Mesenchymal stem cell (in vitro differentiated cells and primary cell): ENCODE results near the gene UBE4A.

Source experiments
- DNase-seq: peaks from one replicate; pipeline ENCODE4 v3.0.0-alpha.2; 2013
- H2AFZ ChIP-seq: one replicate; pipeline ENCODE4 v1.6.1; 2013; ENCODE audit warnings: low read depth, mild to moderate bottlenecking, control low read depth, inconsistent platforms, low read length, moderate library complexity
- H2AK5ac ChIP-seq: 2 replicates; pipeline ENCODE4 v1.6.1; 2013; ENCODE audit warnings: low read length, moderate library complexity, mild to moderate bottlenecking, inconsistent platforms; ENCODE audit not compliant: severe bottlenecking
- H2BK120ac ChIP-seq: one replicate; pipeline ENCODE4 v1.6.1; 2013; ENCODE audit warnings: low read depth, mild to moderate bottlenecking, inconsistent platforms, low read length, moderate library complexity
- H2BK12ac ChIP-seq, 2 experiments: one replicate each; pipeline ENCODE4 v1.6.1; 2013; ENCODE audit warnings: inconsistent platforms in 2 of 2, low read length in 2 of 2, mild to moderate bottlenecking in 2 of 2, moderate library complexity in 2 of 2, control low read depth in 1 of 2
- H2BK15ac ChIP-seq: one replicate; pipeline ENCODE4 v1.6.1; 2013; ENCODE audit warnings: mild to moderate bottlenecking, low read depth, inconsistent platforms; ENCODE audit not compliant: poor library complexity, severe bottlenecking
- H2BK5ac ChIP-seq: 2 replicates; pipeline ENCODE4 v1.6.1; 2013; ENCODE audit warnings: low read depth, mild to moderate bottlenecking, low read length, control low read depth, inconsistent platforms; ENCODE audit not compliant: poor library complexity, severe bottlenecking
- H3K14ac ChIP-seq, 2 experiments: one replicate each; pipeline ENCODE4 v1.6.1; 2013; ENCODE audit warnings: inconsistent platforms in 2 of 2, low read length in 2 of 2, control low read depth in 1 of 2, mild to moderate bottlenecking in 1 of 2, moderate library complexity in 1 of 2
- H3K18ac ChIP-seq, 2 experiments: one replicate each; pipeline ENCODE4 v1.6.1; 2013; ENCODE audit warnings: inconsistent platforms in 2 of 2, low read length in 2 of 2, control low read depth in 1 of 2, low read depth in 1 of 2, mild to moderate bottlenecking in 1 of 2
- H3K23ac ChIP-seq, 2 experiments: one replicate each; pipeline ENCODE4 v1.6.1; 2013; ENCODE audit warnings: inconsistent platforms in 2 of 2, low read length in 2 of 2, mild to moderate bottlenecking in 2 of 2, moderate library complexity in 2 of 2, control low read depth in 1 of 2
- H3K27ac ChIP-seq: 2 replicates; pipeline ENCODE4 v1.5.1; 2013; ENCODE audit warnings: mild to moderate bottlenecking, moderate library complexity, low read length, control low read depth, inconsistent platforms; ENCODE audit not compliant: poor library complexity, severe bottlenecking
- H3K27me3 ChIP-seq, 2 experiments: 2 replicates each; pipeline versions ENCODE4 v1.6.1 to v1.7.0; 2013; ENCODE audit warnings: low read length in 2 of 2, mild to moderate bottlenecking in 2 of 2, moderate library complexity in 2 of 2, control low read depth in 1 of 2, inconsistent platforms in 1 of 2; ENCODE audit not compliant: control insufficient read depth in 1 of 2, insufficient read depth in 1 of 2
- H3K36me3 ChIP-seq, 2 experiments: 2 replicates each; pipeline versions ENCODE4 v1.6.1 to v1.7.0; 2013; ENCODE audit warnings: low read length in 2 of 2, control low read depth in 1 of 2, inconsistent platforms in 1 of 2, low read depth in 1 of 2, mild to moderate bottlenecking in 1 of 2; ENCODE audit not compliant: insufficient read depth in 2 of 2, control insufficient read depth in 1 of 2
- H3K4ac ChIP-seq, 2 experiments: one replicate each; pipeline ENCODE4 v1.6.1; 2013; ENCODE audit warnings: inconsistent platforms in 2 of 2, low read length in 2 of 2, mild to moderate bottlenecking in 2 of 2, moderate library complexity in 2 of 2, control low read depth in 1 of 2, low read depth in 1 of 2
- H3K4me1 ChIP-seq: 2 replicates; pipeline ENCODE4 v1.6.1; 2013; ENCODE audit warnings: low read depth, low read length, control low read depth; ENCODE audit not compliant: control insufficient read depth, insufficient read depth
- H3K4me2 ChIP-seq: 2 replicates; pipeline ENCODE4 v1.6.1; 2013; ENCODE audit warnings: low read length, mild to moderate bottlenecking, inconsistent platforms; ENCODE audit not compliant: poor library complexity, severe bottlenecking
- H3K4me3 ChIP-seq, 2 experiments: 2 replicates each; pipeline versions ENCODE4 v1.5.1 to v1.7.0; 2013; ENCODE audit warnings: low read length in 2 of 2, mild to moderate bottlenecking in 2 of 2, control low read depth in 1 of 2, low read depth in 1 of 2; ENCODE audit not compliant: insufficient read depth in 1 of 2
- H3K79me1 ChIP-seq: replicated peaks from 2 replicates; pipeline ENCODE4 v1.6.1; 2013; ENCODE audit warnings: mild to moderate bottlenecking, control low read depth, low read length, inconsistent platforms; ENCODE audit not compliant: poor library complexity, severe bottlenecking
- H3K9ac ChIP-seq: 2 replicates; pipeline ENCODE4 v1.7.0; 2013; ENCODE audit warnings: mild to moderate bottlenecking, low read length, moderate library complexity
- H3K9me3 ChIP-seq: 2 replicates; pipeline ENCODE4 v1.7.0; 2013; ENCODE audit warnings: mild to moderate bottlenecking, low read length; ENCODE audit not compliant: control insufficient read depth
- H4K8ac ChIP-seq: one replicate; pipeline ENCODE4 v1.6.1; 2013; ENCODE audit warnings: inconsistent platforms, mild to moderate bottlenecking, low read length, moderate library complexity
- H4K91ac ChIP-seq: one replicate; pipeline ENCODE4 v1.6.1; 2013; ENCODE audit warnings: mild to moderate bottlenecking, low read length, inconsistent platforms
- WGBS: methylation state at CpG from one replicate; pipeline ENCODE4 v1.1.7; 2013; ENCODE audit warnings: mixed read lengths; 5-methylcytosine and 5-hydroxymethylcytosine counted together

Gene UBE4A

GRCh38 chr11:118442908-118443589 lies 83.6 kb downstream of the UBE4A start:
- no peak overlapping the region for H2AK5ac ChIP-seq
- H3K4me2 ChIP-seq = no peak overlapping the region
- peaks cover 0 to 7% of the 10 kb centered on the region in 2 experiments for H3K36me3 ChIP-seq
- no peak overlapping the region for H3K27ac ChIP-seq
- H4K8ac ChIP-seq = no peak overlapping the region
- H3K14ac ChIP-seq = no peak overlapping the region
- DNase-seq = no peak
- H3K79me1 ChIP-seq = no peaks in the 10 kb centered on the region
- no peak overlapping the region for H3K4ac ChIP-seq
- H3K4me1 ChIP-seq = peaks cover 3% of the 10 kb centered on the region
- no peak overlapping the region for H3K23ac ChIP-seq
- H2BK120ac ChIP-seq = no peak overlapping the region
- 92% methylated on average over 4 of the region's 4 CpGs for WGBS
- no peaks in the 10 kb centered on the region for H3K27me3 ChIP-seq
- H3K18ac ChIP-seq = no peak overlapping the region
- no peak overlapping the region for H2BK15ac ChIP-seq
- H3K4me3 ChIP-seq = no peak overlapping the region
- H3K9me3 ChIP-seq = no peaks in the 10 kb centered on the region
- H2BK5ac ChIP-seq = no peak overlapping the region
- H3K9ac ChIP-seq = no peak overlapping the region
- no peak overlapping the region for H2AFZ ChIP-seq
- no peak overlapping the region for H4K91ac ChIP-seq
- H2BK12ac ChIP-seq = no peak overlapping the region

GRCh38 chr11:118443590-118444218 lies 84.3 kb downstream of the UBE4A start:
- Histone ChIP-seq H3K79me1 (no peaks in the 10 kb centered on the region), H3K4me2 (no peak overlapping the region), H3K9ac (no peak overlapping the region), H3K27me3 (no peaks in the 10 kb centered on the region), H4K8ac (no peak overlapping the region), H3K36me3 (peaks cover 0 to 7% of the 10 kb centered on the region in 2 experiments), H3K4ac (no peak overlapping the region), H3K27ac (no peak overlapping the region), H3K23ac (no peak overlapping the region), H3K4me3 (no peak overlapping the region), H2BK5ac (no peak overlapping the region), H2BK15ac (no peak overlapping the region), H4K91ac (no peak overlapping the region), H3K4me1 (peaks cover 3% of the 10 kb centered on the region), H3K9me3 (no peaks in the 10 kb centered on the region), H2BK12ac (no peak overlapping the region), H2AFZ (no peak overlapping the region), H3K14ac (no peak overlapping the region), H3K18ac (no peak overlapping the region), H2AK5ac (no peak overlapping the region), H2BK120ac (no peak overlapping the region)
- 100% methylated on average over 2 of the region's 2 CpGs for WGBS
- DNase-seq = no peak

- Histone ChIP-seq H4K91ac (no peak overlapping the region), H2AFZ (no peak overlapping the region), H3K9me3 (no peaks in the 10 kb centered on the region), H3K14ac (no peak overlapping the region), H3K9ac (no peak overlapping the region), H2AK5ac (no peak overlapping the region), H3K79me1 (peaks cover 5% of the 10 kb centered on the region), H3K4me1 (peaks cover 2% of the 10 kb centered on the region), H3K4ac (no peak overlapping the region), H3K18ac (no peak overlapping the region), H2BK120ac (no peak overlapping the region), H3K4me3 (no peak overlapping the region), H2BK5ac (no peak overlapping the region), H2BK12ac (no peak overlapping the region), H2BK15ac (no peak overlapping the region), H3K23ac (no peak overlapping the region), H4K8ac (no peak overlapping the region), H3K27me3 (no peaks in the 10 kb centered on the region), H3K4me2 (no peak overlapping the region), H3K36me3 (peaks cover 4 to 12% of the 10 kb centered on the region in 2 experiments), H3K27ac (no peak overlapping the region)
- DNase-seq = no peak
- 100% methylated on average over 2 of the region's 4 CpGs for WGBS
These were observed 88.0 kb downstream of the UBE4A start for GRCh38 chr11:118447423-118447822.

- H2AFZ ChIP-seq = no peak overlapping the region
- no peak overlapping the region for H3K4me3 ChIP-seq
- DNase-seq = peak; percentile 26
- no peak overlapping the region for H2BK5ac ChIP-seq
- no peak overlapping the region for H3K4ac ChIP-seq
- no peak overlapping the region for H2BK15ac ChIP-seq
- H4K8ac ChIP-seq = no peak overlapping the region
- H3K18ac ChIP-seq = no peak overlapping the region
- peaks cover 2% of the 10 kb centered on the region for H3K4me1 ChIP-seq
- H3K4me2 ChIP-seq = no peak overlapping the region
- H3K14ac ChIP-seq = no peak overlapping the region
- no peak overlapping the region for H2AK5ac ChIP-seq
- no peaks in the 10 kb centered on the region for H3K9me3 ChIP-seq
- no peak overlapping the region for H2BK120ac ChIP-seq
- no peak overlapping the region for H3K27ac ChIP-seq
- H2BK12ac ChIP-seq = no peak overlapping the region
- peak overlapping the region; percentile 24 for H3K9ac ChIP-seq
- H3K36me3 ChIP-seq = peaks cover 4 to 12% of the 10 kb centered on the region in 2 experiments
- no peak overlapping the region for H3K23ac ChIP-seq
- peaks cover 5% of the 10 kb centered on the region for H3K79me1 ChIP-seq
- no peaks in the 10 kb centered on the region for H3K27me3 ChIP-seq
- no peak overlapping the region for H4K91ac ChIP-seq
These were observed 88.9 kb downstream of the UBE4A start for GRCh38 chr11:118448294-118448693.
